BE2C (cell line): ENCODE data around the gene SCGB1C1.
"Not testable (repeated sequence)": the region's sequence is repeated elsewhere in the genome, so short reads cannot be mapped to it uniquely, and the experiment has no call there.

Experiments
- DNase-seq: peaks from one replicate; pipeline ENCODE4 v3.0.0-alpha.2; 2020
- H3K27me3 ChIP-seq: fragments of 250-450 bp; sonication (Bioruptor Pico); 2 replicates; pipeline ENCODE4 v1.5.1; 2020; ENCODE audit warnings: mild to moderate bottlenecking
- H3K36me3 ChIP-seq: fragments of 250-450 bp; sonication (Bioruptor Pico); 2 replicates; pipeline ENCODE4 v1.5.1; 2020; ENCODE audit warnings: mild to moderate bottlenecking
- H3K4me1 ChIP-seq: fragments of 250-450 bp; sonication (Bioruptor Pico); 2 replicates; pipeline ENCODE4 v1.5.1; 2020
- H3K4me3 ChIP-seq: 2 replicates; pipeline ENCODE4 v1.5.1; 2011; ENCODE audit warnings: low read depth, low read length
- H3K9me3 ChIP-seq: fragments of 250-450 bp; sonication (Bioruptor Pico); 2 replicates; pipeline ENCODE4 v1.5.1; 2020
- TF ChIP-seq, protein P1 (sequence below): IDR thresholded peaks from 2 replicates; pipeline ENCODE4 v1.5.1; 2012; ENCODE audit warnings: mild to moderate bottlenecking, low read depth, low read length

SCGB1C1 gene

DNA sequence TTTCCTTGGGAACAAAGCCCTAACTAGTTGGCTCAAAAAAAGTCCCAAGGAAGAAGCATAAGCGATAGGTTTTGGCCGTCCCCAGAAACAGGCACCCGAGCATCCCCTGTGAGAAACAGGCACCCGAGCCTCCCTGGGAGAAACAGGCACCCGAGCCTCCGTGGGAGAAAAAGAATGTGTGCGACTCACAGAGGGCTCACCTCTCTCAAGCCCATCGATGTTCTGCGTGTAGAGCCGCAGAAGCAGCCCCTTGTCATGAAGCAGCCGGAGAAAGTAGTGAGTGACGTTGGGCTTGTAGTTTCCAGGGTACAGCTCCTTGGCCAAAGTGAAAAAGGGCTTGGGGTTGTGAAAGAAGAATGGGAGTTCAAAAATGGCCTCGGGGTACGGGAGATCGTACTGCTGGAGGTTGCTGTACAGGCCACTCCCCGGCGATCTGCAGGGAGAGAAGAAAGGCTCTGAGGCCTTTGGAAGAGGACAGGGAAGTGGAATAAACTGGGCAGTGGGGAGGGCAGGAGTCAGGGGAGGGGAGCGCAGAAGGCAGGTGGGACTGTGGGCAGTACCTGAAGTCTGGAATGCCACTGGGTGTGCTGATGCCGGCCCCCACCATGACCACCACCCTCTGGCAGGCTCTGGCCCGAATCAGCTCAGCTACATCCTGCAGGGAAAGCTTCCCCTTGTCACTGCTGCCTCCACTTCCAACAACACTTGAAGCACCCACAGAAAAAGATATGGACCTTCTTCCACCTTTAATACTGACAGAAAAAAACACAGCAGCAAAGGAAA lies 40.1 kb downstream of the SCGB1C1 start:
- Histone ChIP-seq H3K27me3 (no peaks in the 10 kb centered on the region), H3K4me1 (no peaks in the 10 kb centered on the region), H3K36me3 (no peaks in the 10 kb centered on the region), H3K9me3 (no peaks in the 10 kb centered on the region), H3K4me3 (no peak overlapping the region)
- no peak for DNase-seq
- TF ChIP-seq, protein P1, sequence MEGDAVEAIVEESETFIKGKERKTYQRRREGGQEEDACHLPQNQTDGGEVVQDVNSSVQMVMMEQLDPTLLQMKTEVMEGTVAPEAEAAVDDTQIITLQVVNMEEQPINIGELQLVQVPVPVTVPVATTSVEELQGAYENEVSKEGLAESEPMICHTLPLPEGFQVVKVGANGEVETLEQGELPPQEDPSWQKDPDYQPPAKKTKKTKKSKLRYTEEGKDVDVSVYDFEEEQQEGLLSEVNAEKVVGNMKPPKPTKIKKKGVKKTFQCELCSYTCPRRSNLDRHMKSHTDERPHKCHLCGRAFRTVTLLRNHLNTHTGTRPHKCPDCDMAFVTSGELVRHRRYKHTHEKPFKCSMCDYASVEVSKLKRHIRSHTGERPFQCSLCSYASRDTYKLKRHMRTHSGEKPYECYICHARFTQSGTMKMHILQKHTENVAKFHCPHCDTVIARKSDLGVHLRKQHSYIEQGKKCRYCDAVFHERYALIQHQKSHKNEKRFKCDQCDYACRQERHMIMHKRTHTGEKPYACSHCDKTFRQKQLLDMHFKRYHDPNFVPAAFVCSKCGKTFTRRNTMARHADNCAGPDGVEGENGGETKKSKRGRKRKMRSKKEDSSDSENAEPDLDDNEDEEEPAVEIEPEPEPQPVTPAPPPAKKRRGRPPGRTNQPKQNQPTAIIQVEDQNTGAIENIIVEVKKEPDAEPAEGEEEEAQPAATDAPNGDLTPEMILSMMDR, result no peak

DNA sequence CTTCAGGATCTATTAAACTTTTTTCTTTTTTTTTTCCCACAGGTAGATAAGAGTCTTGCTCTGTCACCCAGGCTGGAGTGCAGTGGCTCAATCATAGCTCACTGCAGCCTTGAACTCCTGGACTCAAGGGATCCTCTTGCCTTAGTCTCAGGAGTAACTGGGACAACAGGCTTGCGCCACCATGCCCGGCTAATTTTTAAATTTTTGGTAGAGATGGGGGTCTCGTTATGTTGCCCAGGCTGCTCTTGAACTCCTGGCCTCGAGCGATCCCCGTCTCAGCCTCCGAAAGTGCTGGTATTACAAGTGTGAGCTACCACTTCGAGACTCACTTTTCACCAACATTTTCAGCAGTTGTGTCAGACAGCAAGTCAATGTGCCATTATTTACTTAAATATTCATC lies 42.3 kb downstream of the SCGB1C1 start:
- Histone ChIP-seq H3K36me3 (no peaks in the 10 kb centered on the region; the same call in 1 of the 2 replicates), H3K4me3 (peak overlapping the region; percentile 68), H3K27me3 (no peaks in the 10 kb centered on the region), H3K9me3 (no peaks in the 10 kb centered on the region), H3K4me1 (no peaks in the 10 kb centered on the region)
- no peak for DNase-seq
- TF ChIP-seq, protein P1, result no peak

DNA sequence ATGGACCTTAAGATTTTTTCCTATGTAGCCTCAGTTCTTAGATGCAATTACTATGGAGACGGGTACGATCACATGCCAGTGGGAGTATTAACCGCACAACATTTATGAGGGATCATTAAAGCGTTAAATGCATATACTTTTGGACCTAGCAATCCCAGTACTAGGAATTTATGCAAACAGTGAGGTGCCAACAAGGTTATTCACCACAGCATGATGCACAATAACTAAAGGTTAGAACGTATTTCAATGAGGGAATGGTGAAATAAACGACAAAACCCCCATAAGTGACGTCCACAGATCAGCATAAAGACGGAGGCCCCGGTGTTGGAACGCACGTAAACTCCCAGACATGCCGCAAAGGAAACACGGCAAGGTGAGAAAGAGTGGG lies 42.7 kb downstream of the SCGB1C1 start:
- no peak for DNase-seq

DNA sequence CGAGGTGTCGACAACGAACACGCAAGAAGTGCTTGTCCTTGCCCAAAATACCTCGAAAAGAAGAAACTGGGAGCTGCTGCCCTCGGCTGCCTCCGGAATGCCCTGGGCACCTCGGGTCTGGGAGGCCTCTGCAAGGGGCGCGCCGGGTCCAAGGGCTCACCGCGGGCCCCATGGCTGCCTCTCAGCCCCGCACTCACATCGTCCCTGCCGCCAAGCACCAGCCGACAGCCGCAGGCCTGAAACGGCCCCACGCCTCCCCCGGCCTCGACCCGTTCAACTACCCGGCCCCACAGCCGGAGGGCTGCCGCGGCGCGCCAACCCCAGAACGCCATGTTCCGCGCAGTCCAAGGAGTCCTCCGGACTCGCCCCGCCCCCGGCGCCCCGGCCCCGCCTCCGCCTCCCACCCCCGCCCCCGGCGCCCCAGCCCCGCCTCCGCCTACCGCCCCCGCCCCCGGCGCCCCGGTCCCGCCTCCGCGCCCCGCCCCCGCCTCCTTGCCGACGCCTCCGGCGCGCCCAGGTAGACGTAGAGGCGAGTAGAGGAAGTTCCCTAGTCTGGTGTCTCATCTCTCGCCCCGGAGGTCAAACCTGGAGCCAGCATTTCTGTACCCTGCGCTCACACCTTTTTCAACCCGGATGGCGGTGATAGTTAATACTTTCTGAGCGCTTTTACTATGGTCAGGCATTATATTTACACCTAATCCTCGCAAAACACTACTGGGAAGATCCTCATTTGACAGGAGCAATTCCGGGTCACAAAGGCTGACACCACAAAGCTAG lies 43.3 kb downstream of the SCGB1C1 start, which contains the start of gene SIRT3:
TSS of gene SIRT3 (minus strand) at position 346 of the 777 bp plus-strand sequence. CDS start at position 332, 14 bp downstream.
- Histone ChIP-seq H3K9me3 (no peaks in the 10 kb centered on the region), H3K36me3 (no peaks in the 10 kb centered on the region; the same call in 1 of the 2 replicates), H3K4me1 (no peaks in the 10 kb centered on the region), H3K27me3 (no peaks in the 10 kb centered on the region), H3K4me3 (peak within 1 kb of the TSS; percentile 87)
- TF ChIP-seq, protein P1, result no peak
- peak; percentile 74 for DNase-seq

More for the DNA sequence above, 42.7 kb downstream of the SCGB1C1 start:
- no peaks in the 10 kb centered on the region for H3K4me1 ChIP-seq
- no peaks in the 10 kb centered on the region for H3K27me3 ChIP-seq
- H3K4me3 ChIP-seq, result peak overlapping the region; percentile 68
- H3K9me3 ChIP-seq, result no peaks in the 10 kb centered on the region
- H3K36me3 ChIP-seq, result no peaks in the 10 kb centered on the region; the same call in 1 of the 2 replicates
- TF ChIP-seq, protein P1, result no peak

DNA sequence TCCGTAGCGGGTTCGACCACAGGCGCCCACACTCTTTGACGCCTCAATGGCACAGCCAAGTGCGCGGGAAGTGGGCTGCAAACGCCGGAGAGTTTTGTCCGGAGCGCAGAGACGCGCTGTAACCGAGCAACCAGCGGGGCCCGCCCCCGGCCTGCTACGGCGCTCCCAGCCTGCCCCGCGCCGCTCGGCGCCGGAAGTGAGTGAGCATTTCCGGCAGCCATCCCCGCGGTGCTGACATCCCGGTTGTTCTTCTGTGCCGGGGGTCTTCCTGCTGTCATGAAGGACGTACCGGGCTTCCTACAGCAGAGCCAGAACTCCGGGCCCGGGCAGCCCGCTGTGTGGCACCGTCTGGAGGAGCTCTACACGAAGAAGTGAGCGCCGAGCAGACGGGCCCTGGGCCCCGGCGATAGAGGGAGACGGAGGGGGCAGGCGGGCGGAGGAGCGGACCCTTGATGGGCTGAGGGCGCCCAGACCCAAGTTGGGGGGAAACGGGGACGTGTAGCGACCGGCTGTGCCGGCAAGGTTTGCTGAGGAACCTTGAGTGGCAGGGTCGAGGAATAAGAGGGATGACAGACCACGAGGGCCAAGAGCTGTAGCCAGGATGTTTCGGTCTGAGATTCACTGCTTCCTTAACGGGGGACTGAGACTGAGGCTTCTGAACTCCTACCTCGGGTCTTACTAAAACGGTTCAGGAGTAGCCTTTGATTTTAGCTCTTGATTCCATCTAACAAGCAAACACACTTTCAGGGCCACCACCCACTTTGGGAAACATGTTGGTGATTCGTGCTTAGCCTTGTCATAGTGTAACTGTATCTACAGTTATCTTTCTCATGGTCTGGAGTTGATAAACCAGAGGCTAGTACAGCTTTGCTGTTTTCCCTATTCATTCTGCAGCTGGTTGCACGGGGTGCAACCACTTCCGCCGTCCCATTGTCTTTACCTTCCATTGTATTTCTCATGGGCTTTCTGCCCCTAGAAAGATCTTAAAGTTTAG lies 44.2 kb downstream of the SCGB1C1 start, which contains the start of gene PSMD13:
TSS of gene PSMD13 (plus strand) at position 203 of the 994 bp plus-strand sequence. CDS start at position 277, 74 bp downstream.
- Histone ChIP-seq H3K4me1 (no peaks in the 10 kb centered on the region), H3K27me3 (no peaks in the 10 kb centered on the region), H3K9me3 (no peaks in the 10 kb centered on the region), H3K4me3 (peak within 1 kb of the TSS; percentile 87), H3K36me3 (no peaks in the 10 kb centered on the region; the same call in 1 of the 2 replicates)
- peak; percentile 86 for DNase-seq
- TF ChIP-seq, protein P1, result no peak

DNA sequence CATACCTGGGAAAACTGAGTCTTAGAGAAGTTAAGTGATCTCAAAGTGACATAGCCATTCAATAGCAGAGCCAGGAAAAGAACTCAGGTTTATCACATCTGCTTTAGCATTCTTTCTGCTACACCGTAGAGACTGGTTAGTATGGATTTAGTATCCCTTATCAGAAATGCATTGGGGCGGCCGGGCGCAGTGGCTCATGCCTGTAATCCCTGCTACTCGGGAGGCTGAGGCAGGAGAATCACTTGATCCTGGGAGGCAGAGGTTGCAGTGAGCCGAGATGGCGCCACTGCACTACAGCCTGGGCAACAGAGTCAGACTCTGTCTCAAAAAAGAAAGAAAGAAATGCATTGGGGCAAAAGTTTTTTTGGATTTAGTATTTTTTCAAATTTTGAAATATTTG lies 45.5 kb downstream of the SCGB1C1 start:
- H3K27me3 ChIP-seq, H3K36me3 ChIP-seq, DNase-seq, H3K4me3 ChIP-seq, H3K4me1 ChIP-seq, H3K9me3 ChIP-seq: not testable (repeated sequence)
